Left renal cortex interstitium (tissue), 4 donors: ENCODE results near the gene PRR20G. TPM values are rescaled to one million over a fixed set of nuclear protein-coding genes. Genes with fewer than 3 reads are reported as not detected.

Experiments
- DNase-seq, 4 donors: peaks; one replicate each; pipeline ENCODE4 v3.0.0-alpha.2; 2013; ENCODE audit warnings: low read depth in 4 of 4, low spot score in 2 of 4, missing footprints in 1 of 4
- polyA plus RNA-seq, 4 donors: library from polyadenylated mRNA; unstranded; fragments of 120-200 nt; gene quantifications; one replicate each; pipeline ENCODE4 v1.2.1, GENCODE V29; 2013; ENCODE audit not compliant: insufficient read length in 4 of 4

Gene PRR20G
- polyA plus RNA-seq, 4 donors = not detected

DNA sequence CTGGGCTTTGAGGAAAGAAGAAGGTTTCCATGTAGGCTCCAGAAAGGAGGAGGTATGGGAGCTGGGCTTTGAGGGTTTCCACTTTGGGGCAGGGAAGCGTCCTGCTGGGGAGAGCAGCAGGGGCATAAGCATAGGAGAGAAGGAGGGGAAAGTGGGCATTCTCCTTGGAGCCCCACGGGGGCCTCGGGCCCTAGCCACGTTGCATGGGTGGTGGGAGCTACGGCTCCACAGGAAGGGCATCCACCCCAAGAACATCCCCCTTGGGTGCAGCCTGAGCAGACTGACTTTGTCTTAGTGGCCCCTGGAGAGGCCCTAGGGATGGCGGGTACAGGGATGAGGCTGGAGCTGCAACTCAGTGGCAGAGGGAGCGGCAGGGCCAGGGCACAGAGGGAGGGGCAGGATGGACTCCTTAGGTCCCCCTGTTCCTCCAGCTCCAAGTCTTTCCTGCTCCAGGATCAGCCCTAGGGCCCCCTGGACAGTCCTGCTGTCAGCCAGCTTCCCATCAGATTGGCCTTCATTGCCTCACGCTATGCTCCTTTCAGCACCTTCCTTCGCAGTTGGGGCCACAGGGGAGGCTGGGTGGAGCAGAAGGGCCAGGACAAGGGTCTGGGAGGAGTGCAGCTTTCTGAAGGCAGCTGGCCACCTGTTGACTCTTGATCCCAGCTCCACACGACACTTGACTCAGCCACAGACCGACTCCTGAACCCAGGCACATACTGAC, 22.9 kb downstream of the PRR20G start:
- DNase-seq = no peak

DNA sequence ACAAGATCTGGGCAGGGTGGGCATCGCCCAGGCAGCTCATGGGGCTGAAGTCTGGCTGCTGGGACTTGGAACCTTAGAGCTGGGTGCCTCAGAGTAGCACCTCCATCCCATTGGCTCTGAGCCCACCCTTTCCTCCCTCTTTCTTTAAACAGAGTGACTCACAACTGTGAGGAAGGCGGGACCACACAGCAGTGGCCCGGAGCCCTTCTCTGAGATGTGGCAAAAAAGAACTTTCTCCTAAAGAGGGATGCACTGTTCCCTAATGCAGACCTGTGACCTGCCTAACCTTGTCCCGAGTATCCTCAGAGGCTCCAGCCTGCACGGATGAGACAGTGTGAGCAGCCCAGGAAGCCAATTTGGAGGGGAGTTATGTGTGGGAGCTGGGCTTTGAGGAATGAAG, 23.6 kb downstream of the PRR20G start:
- DNase-seq = no peak

DNA sequence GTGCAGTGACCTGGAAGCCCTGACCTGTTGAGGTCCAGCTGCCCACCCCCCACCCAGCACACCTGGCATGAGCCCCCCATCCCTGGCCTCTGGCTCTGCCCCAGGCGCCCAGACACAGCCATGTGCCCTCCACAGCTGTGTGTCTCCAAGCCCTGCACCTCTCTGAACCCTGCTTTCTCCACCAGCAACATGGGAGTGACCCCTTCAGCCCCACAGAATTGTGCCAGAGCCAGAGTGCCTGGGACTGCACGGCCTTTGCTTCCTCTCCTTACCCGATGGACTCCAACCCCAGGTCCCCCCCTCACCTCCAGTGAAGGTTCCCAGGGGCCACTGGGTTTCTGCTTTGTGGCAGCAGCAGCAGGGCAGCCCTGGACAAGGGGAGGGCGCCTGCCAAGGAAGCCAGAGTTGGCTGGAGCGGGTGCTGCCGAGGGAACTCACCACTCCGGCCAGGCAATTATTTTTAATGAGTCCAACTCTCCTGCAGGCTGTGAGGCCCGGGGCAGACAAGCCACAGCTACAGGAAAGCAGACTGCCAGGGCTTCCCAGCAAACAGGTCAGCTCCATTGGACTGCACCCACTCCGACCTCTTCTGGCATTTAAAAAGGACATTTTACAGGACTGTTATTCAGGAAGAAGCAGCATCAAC, 24.1 kb downstream of the PRR20G start:
- no peak for DNase-seq

DNA sequence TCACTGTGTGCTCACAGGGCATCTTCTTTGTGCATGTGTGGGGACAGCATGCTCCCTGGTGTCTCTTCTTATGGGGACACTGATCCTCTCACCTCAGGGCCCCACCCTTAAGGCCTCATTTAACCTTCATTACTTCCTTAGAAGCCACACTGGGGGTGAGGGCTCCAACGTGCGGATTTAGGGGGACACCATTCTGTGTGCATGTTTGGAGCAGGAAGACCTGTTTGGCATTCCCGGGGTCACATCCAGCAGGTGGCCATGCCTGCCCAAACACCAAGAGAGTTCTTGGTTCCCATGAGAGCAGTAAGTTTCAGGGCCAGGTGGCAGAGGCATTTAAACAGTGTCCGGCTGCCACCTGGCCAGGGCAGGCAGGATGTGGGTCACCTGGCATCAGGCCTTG, 24.8 kb downstream of the PRR20G start:
- no peak for DNase-seq

DNA sequence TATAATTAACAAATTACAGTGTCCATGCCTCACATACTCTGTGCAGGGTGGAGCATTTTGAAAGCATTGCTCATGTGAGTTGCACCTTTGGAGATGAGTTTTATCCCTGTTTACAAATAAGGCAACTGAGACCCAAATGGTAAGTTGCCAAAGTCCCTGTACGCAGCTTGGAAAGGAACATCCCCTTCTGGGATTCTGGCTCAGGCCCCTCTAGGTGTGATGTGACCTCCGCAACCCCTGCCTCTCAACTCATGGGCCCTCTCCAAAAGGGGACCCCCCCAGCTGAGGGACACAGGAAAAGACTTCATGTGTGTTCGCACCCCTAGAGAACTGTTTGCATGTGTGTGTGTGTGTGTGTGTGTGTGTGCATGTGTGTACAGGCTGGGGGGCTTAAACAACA, 25.3 kb downstream of the PRR20G start:
- DNase-seq = no peak

DNA sequence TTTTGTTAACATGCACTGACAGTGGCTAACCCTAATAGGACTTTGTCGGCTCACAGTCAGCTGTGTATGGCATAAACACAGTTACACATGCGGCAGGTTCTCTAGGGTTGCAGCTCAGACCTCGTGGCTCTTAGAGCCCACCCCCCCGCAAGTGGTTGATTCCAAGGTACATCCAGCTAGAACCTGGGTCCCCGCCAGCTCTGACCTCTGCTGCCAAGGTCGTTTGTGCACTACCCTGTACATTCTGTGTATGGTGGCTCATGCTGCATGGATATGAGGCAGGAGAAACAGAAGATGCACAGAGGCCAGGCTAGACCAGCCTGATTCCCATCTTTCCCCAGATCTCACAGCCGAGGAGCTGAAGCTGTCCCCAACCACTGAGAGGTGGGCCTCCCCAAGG, 25.9 kb downstream of the PRR20G start:
- no peak for DNase-seq

DNA sequence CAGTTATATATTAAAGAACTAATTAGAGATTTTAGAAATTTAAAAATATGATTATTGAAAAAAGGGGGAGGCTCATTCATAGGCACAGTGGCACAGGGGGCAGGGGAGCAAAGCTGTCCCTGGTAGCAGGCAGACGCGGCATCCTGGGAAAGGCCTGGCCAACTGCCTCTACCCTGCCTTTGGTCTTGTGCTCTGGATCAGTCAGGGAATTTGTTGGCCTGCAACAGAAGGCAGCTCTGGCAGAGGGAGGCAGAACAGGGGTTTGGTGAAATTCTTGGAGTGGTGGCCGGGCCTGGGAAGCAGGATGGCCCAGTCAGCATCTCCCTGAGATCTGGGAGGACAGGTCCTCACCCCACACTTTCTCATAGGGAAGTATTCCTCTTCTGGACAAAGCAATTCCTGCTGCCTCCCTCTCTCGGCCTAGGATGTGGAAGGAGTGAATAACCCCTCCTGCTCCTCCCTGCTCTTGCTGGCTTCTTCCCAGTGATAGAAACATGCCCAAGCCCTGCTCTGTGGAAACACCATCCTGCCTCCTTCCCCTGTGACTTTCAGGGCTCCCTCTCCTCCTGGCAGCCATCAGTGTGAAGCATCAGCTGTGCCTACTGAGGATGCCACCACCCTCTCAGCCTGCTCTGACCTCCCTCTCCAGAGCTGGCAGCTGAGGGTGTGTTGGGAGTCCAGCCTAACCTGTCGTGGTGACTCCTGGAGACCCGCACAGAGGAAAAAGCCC, 26.9 kb downstream of the PRR20G start:
- DNase-seq = no peak

DNA sequence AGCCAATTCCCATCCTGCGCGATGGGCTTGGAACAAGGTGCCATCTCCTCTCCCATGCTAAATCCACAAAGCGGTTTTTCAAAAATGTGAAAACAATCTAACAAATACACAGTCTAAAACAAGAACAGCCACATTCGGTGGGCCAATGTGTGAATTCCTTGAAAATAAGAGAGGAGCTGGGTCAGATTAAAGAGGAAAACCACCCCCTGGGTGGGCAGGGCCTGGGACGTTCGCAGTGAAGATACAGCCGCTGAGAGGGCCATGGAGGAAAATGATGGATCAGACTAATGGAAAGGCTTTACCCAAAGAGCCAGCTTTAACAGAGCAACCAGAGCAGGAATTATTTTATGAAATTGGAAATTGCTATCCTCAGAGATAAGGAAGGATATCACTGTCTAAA, 27.4 kb downstream of the PRR20G start:
- no peak for DNase-seq

DNA sequence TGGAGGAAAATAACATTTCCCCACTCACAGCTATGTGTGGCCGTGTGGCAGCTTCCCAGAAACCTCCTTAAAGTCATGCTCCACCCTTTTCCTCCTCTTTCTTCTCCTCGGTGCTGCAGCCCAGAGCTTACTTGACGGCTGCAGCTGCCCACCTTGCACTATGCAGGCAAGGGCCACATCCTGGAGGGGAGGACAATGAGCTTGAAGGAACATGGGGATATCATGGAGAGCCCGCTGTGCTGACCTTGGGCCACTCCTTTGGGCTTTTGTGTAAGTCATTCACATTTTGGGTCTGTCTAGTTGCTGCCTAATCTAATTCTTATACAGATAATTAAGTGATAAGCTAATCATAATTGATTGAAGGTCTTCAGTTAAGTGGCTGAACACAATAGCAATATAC, 28.0 kb downstream of the PRR20G start:
- DNase-seq = no peak

DNA sequence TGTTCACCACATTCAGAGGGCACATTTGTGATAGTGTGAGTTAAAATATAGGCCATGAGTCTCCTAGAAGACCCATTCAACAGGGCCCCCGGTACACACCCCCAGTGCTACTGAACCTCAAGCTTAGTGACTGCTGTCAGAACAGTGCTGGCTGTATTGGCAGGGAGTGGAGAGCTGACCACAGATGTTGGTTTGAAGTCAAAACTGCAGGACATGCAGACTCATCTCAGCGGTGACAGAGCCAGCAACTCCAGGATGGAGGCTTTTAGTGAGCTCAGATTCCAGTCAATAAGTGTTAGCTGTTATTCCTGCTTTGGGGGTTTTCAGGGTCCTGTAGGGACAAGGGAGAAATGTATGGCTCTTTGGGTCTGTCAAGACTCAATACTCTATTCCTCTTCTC, 29.1 kb downstream of the PRR20G start:
- no peak for DNase-seq

DNA sequence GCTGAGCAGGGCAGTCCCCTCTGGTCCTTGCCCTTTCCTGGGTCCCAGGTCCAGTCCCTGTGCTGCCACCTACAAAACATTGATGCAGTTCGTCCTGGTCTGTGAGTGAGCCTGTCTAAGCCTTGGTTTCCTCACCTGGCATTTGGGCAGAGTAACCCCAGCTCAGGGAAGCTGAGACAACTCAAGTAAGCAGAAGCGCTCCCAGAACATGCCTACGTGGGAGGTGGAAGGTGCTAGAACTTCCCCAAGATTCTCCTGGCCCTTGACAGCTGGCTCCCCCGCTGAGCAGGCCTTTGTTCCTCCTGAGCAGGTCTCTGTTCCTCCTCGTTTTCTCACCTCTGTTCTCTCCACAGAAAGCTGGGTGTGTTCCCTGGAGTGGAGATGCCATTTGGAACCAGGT, 30.5 kb downstream of the PRR20G start:
- DNase-seq = no peak

DNA sequence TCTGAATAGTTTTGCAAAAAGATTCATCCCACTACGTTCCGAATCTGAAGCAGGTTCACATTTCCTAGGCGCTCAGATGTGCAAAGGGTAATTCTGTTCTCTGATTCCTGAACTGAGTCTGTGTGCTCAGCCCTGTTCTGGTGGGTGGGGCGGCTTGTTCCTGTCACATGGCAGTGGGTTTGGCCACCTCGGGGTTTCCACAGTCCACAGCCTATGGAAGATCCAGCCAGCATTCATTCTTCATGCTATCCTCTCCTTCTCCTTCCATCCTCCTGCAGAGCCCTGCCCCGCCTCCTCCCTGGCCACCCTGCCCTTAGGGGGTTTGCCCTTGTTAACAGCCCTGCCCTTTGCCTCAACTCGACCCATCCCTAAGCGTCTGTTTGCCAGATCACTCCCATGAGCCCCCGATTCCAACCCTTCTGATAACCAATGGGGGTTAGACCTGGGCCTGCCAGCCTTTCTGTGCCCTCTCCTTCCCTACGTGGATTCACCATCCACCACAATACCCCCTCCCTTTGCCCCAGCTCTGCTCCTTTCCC, 31.0 kb downstream of the PRR20G start:
- no peak for DNase-seq

DNA sequence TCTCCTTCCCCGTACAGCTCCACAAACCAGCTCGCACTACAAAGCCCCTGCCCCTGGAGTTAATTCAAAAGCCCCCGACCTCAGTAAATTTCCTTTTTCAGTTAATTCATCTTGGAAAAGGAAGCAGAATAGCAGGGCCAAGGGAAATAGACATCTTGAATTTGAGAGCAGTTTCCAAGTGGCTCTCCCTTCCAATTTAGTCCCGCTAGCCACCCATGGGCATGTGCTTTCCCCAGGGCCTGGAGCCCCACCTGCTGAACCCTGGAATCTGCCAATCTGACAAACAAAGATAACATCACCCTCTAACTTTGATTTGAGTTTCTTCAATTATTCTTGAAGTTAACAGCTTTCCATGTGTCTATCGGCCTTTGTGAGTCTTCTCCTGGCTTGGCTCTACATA, 31.7 kb downstream of the PRR20G start:
- no peak for DNase-seq

DNA sequence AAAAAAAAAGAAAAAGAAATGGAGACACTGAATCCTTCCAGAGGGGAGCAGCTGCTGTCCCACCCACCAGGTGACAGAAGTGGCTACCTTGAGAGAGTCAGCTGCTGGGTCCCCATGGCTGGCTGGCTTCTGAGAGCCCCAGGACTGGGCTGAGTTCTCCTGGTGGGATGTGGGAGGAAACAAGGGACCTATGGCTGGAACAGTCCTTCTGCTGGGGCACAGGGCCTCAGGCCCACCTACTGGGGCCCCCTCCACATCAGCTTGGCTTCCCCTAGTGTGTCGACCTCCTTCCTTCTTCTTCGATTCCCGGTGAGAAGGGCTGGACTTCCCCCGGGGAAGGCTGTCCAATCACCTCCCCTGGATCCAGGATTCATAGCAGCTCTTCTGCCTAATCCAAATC, 32.3 kb downstream of the PRR20G start:
- DNase-seq = no peak

DNA sequence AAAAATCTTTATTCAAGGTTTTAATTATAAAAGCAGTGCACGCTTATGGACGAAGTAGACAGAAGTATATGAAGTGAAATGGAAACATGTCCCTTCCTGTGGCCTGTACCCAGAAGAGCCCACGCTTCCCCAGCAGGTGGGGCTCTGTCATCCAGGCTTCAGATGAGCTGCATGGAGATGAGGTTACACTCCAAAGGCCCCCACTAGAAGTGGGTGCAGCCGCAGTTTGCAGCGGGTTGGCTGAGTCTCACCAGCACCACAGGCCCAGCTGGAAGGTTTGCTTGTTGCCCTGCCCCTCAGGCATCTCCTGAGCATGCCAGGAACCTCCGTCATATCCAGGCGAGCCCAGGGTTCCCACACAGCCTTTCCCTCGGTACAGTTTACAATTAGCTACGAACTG, 33.1 kb downstream of the PRR20G start:
- peak in 1 of 4 donors; percentile 2 for DNase-seq

DNA sequence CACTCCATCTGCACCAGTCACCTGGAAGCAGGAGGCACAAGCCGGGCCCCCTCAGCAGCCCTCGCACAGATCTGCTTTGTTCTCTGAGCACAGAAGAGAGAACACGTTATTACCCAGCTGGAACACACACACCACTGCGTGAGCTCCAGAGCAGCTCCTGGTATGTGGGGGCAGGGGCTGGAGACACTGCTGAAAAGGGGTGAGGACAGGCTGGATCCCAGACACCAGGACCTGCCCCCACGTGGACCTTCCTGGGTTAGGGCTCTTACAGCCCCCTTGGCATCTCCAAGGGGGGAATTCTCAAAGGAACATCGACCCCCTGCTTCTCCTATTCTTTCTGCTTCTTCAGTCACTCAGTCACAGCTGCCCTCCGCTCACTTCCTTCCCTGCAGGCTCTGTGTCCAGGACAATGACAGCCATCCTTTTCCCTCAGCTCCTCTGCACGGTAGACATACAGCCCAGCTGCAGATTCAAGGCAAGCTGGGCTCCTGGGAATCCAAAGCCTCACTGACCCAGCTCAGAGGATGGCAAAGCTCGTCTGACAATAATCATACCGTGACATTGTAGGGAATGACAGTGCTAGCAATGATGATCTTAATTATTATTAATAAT, 33.7 kb downstream of the PRR20G start:
- DNase-seq = no peak

DNA sequence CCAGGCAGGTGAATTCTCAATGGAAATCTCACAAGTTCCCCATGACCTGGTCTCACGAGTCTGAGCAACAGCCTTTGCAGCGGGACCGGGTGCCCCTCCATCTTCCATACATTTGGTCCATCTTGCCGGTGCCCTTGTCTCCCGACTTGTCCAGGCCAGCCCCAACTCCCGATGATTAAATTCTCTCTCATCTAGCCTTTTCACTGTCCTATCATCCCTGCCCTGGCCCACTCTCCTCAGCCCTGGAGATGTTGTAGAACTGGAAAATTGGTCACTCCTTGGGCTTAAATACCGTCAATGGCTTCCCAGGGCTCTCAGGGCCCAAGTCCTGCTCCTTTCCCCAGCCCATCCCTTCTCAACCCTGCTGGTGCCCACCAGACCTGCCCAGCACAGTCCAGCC, 34.4 kb downstream of the PRR20G start:
- DNase-seq = no peak

DNA sequence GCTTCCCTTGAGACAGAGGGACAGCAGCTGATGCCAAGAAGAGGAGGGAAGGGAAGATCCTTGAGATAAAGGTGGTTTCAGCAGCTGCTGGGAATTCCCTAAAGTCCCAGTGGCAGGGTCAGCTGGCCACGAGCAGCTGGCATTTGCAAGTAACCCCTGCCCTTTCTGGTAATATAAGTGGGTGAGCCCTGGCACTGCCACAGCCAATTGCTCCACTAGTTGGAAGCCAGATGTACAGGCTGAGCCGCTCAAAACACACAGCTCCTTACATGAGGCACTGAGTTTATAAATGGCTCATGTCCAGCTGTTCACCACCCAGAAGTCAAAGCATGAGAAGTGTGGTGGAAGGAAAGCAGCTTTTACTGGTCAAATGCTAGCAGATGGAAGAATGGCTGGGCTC, 35.4 kb downstream of the PRR20G start:
- no peak for DNase-seq

DNA sequence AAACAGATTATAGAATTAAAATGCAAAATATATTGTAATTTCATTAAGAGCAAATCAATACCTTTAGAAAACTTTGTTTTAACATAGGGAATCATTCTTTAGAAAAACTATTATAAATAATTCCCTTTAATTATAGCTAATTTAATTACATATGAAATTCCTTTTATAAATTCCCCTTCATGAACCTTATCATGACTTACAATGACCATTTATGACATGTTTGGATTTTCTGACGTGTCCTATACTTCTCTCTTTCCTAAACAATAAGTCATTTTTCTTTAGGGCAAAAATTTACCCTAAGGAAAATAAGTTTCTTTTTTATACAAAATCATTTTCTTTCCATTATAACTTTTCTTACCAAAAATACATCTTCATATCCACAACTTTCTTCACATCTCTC, 37.8 kb downstream of the PRR20G start:
- DNase-seq = no peak

DNA sequence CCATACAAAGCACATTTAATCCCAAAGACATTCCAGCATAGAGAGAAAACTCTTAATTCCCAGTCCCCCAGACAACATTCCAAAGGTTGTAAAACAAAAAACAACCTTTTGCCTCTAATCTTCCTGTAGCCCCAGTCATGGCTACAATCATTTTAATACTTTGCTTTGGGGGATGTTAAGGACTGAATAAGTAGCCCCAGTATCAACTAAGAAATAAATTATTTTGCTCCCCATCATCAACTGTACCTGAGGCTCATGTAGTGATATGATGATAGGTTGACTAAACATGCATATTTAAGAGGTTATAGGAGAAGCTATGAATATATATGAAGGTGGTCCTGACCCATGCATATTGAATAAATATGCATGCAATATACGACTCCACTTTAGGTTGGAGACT, 40.6 kb downstream of the PRR20G start:
- DNase-seq = no peak

DNA sequence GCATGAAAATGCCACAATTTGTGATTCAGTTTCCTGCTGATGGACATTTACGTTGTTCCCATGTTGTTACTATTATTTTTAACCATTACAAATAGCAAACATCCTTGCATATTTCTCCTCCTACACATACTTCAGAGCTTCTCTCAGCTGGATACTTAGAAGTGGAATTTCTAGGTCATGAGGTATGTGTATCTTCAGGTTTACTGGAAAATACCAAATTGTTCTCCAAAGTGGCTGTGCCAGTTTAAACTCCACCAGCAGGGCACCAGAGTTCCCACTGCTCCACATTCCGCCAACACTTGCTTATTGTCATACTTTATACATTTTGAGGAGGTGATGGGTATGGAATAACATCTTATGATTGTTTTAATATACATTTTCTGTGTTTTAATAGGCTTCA, 49.2 kb downstream of the PRR20G start:
- DNase-seq = no peak
